NCI-H1092 treated with DMSO at 0.1 percent for 48 hours (cell line): Measurements from ENCODE around the gene IFNA17.
"Not testable (repeated sequence)": the region's sequence is repeated elsewhere in the genome, so short reads cannot be mapped to it uniquely, and the experiment has no call there.

Experiments used
- DNase-seq: peaks from one replicate; lab custom pipeline; 2025; lab: John Stamatoyannopoulos, UW

IFNA17 gene

GRCh38 chr9:21210782-21211181 is 17.2 kb downstream of the IFNA17 start:
- DNase-seq = not testable (repeated sequence)

GRCh38 chr9:21210311-21210710 is 17.7 kb downstream of the IFNA17 start:
- no peak for DNase-seq

GRCh38 chr9:21207043-21207442 is 21.0 kb downstream of the IFNA17 start, which contains the start of gene IFNA10:
TSS of gene IFNA10 (minus strand) at chr9:21207143. CDS start at chr9:21207097, 46 bp downstream.
- not testable (repeated sequence) for DNase-seq

DNA sequence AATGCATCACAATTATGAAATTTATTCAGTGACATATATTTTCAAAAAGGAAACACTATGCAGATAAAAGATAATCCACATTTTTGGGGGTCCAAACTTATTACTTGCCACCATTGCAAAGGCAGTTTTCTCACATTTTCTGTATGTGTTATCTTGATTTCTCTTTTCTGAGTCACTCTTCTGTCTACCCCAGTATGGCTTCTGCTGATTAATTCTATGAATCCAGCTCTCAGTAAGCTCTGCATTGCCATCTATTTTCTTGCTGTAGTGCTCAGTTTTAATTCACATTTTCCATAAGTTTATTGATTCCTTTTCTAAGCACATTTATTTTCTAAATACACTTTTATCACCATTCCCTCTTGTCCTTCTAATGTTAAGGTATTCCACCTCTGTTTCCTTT is 22.8 kb downstream of the IFNA17 start:
- no peak for DNase-seq

GRCh38 chr9:21202105-21202504 is 25.9 kb downstream of the IFNA17 start, which contains the start of gene IFNA7:
TSS of gene IFNA7 (minus strand) at chr9:21202205. CDS start at chr9:21202165, 40 bp downstream.
- DNase-seq = not testable (repeated sequence)

GRCh38 chr9:21194867-21195776 is 32.9 kb downstream of the IFNA17 start:
- DNase-seq = not testable (repeated sequence)

DNA sequence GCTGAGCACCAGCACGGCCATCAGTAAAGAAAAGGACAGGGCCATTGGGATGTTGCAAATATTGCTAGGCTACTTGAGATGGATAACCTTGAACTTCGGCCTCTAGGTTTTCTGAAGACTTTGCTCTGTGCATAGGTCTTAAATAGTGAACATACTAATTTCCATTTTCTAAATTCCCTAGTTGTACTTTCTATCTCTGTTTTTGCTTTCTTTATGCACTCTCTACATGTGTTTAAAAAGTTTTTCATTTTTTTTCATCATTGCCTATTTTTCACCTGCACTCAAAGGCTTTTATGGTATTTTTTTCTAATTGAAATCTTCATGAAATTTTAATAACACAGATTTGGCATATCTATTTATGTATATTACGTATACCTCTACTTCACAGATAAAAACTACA is 40.5 kb downstream of the IFNA17 start, which contains the start of gene IFNA4:
TSS of gene IFNA4 (minus strand) at position 101 of the 400 bp plus-strand sequence. CDS start at position 45, 56 bp downstream.
- not testable (repeated sequence) for DNase-seq

DNA sequence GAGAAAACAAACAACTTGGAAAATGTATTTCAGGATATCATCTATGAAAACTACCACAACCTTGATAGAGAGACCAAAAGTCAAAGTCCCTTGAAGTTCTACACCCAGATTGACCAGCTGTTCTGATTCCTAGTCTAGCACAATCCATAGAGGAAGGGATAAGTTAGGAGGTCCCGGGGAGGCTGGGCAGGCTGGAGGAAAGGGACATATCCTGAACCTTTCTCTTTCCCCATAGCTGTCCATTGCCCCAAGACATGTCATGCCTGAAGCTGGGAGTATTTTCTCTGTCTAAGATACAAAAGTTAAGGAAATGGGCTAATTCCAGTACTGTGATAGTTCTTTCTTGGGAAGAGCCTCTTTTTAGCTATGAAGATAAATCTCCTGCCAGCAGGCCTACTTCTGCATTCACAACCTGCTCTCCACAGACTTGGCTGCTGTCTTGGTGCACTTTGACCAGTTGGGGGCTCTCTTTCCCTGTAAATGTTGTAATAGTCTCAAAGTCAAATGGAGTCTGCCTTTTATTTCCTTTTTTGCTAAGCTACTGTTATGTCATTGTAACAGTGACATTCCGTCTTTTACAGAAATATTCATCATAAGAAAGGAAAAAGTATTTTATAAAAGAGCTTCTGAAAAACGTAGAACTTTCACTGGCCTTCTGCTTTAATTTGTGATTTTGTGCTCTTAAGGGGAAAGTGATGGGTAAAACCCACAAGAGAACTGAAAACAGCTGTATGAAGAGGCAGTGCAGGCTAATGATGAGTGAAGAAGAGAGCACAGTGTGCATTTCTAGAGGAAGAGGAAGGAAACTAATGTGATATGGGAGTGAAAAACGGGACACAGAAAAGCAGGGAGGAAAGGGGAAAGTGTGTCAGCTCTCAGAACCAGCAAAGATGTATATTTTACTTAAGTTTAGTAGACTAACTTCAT is 44.9 kb downstream of the IFNA17 start:
- not testable (repeated sequence) for DNase-seq
